ENCODE measurements around the gene RAB31. TPM values are rescaled to one million over a fixed set of nuclear protein-coding genes. Genes with fewer than 3 reads are reported as not detected.
A peak's percentile ranks its signal among the peaks of the same experiment; 100 is the strongest.

RAB31 gene
- total and polyA plus RNA-seq, 2 of the 13 experiments (the other 11 are each of a cell fraction or from before 2014, with no cell fraction given), result 1.1 to 1.7 TPM

DNA sequence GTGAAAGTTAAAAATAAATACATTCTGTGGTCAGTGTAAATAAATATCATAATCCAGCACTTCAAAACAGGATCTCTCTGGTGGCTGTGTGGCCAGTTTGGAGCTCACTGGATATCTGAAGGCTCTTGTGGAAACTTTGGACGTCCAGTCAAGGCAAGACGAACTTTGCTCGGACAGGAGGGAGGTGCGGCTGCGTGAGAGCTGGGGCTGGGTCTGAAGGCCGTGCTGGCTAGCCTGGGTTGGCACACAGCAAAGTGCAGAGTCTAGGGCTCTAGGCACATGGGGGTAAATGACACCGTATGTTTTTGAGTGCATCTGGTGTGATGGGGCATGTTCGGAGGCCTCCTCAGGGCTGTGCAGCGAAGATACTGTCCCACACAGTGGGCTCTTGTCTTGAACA lies 98.8 kb downstream of the RAB31 start (continued):
- TF ChIP-seq, protein P1, sequence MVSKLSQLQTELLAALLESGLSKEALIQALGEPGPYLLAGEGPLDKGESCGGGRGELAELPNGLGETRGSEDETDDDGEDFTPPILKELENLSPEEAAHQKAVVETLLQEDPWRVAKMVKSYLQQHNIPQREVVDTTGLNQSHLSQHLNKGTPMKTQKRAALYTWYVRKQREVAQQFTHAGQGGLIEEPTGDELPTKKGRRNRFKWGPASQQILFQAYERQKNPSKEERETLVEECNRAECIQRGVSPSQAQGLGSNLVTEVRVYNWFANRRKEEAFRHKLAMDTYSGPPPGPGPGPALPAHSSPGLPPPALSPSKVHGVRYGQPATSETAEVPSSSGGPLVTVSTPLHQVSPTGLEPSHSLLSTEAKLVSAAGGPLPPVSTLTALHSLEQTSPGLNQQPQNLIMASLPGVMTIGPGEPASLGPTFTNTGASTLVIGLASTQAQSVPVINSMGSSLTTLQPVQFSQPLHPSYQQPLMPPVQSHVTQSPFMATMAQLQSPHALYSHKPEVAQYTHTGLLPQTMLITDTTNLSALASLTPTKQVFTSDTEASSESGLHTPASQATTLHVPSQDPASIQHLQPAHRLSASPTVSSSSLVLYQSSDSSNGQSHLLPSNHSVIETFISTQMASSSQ (IDR thresholded peaks at IDR 0.05; ENCODE audit: low read depth), result no peak
- TF ChIP-seq, protein P1 (CRISPR knock-in tag; IDR thresholded peaks at IDR 0.05; ENCODE audit: borderline replicate concordance), result no peak; the same call in 1 of the 2 replicates
- TF ChIP-seq, protein P2, sequence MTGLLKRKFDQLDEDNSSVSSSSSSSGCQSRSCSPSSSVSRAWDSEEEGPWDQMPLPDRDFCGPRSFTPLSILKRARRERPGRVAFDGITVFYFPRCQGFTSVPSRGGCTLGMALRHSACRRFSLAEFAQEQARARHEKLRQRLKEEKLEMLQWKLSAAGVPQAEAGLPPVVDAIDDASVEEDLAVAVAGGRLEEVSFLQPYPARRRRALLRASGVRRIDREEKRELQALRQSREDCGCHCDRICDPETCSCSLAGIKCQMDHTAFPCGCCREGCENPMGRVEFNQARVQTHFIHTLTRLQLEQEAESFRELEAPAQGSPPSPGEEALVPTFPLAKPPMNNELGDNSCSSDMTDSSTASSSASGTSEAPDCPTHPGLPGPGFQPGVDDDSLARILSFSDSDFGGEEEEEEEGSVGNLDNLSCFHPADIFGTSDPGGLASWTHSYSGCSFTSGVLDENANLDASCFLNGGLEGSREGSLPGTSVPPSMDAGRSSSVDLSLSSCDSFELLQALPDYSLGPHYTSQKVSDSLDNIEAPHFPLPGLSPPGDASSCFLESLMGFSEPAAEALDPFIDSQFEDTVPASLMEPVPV (CRISPR knock-in tag; IDR thresholded peaks at IDR 0.05), result no peak
- TF ChIP-seq, protein P3, sequence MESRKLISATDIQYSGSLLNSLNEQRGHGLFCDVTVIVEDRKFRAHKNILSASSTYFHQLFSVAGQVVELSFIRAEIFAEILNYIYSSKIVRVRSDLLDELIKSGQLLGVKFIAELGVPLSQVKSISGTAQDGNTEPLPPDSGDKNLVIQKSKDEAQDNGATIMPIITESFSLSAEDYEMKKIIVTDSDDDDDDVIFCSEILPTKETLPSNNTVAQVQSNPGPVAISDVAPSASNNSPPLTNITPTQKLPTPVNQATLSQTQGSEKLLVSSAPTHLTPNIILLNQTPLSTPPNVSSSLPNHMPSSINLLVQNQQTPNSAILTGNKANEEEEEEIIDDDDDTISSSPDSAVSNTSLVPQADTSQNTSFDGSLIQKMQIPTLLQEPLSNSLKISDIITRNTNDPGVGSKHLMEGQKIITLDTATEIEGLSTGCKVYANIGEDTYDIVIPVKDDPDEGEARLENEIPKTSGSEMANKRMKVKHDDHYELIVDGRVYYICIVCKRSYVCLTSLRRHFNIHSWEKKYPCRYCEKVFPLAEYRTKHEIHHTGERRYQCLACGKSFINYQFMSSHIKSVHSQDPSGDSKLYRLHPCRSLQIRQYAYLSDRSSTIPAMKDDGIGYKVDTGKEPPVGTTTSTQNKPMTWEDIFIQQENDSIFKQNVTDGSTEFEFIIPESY (CRISPR knock-in tag; IDR thresholded peaks at IDR 0.05), result no peak
- TF ChIP-seq NR2F2 (IDR thresholded peaks at IDR 0.05; ENCODE audit: borderline replicate concordance, low read depth), result no peak
- 0 out of 2 replicates have a peak, but pooled peaks have one; percentile 24 for TF ChIP-seq MAZ (IDR thresholded peaks at IDR 0.05; ENCODE audit: borderline replicate concordance, low read depth, low read length)
- no peak for TF ChIP-seq MAZ (CRISPR knock-in tag; IDR thresholded peaks at IDR 0.05; ENCODE audit: low read depth)
- TF ChIP-seq NONO (IDR thresholded peaks at IDR 0.05), result no peak
- no peak for TF ChIP-seq NONO (CRISPR knock-in tag; conservative IDR thresholded peaks at IDR 0.05)
- TF ChIP-seq MED1 (CRISPR knock-in tag; IDR thresholded peaks at IDR 0.05), result peak; percentile 88
- no peak for TF ChIP-seq RAD51 (IDR thresholded peaks at IDR 0.05; ENCODE audit: borderline replicate concordance)
- no peak for TF ChIP-seq ZNF383 (CRISPR knock-in tag; IDR thresholded peaks at IDR 0.05; ENCODE audit: borderline replicate concordance)
- no peak for TF ChIP-seq ONECUT2 (CRISPR knock-in tag; IDR thresholded peaks at IDR 0.05)
- no peak for TF ChIP-seq CENPT (CRISPR knock-in tag; IDR thresholded peaks at IDR 0.05; ENCODE audit: low read depth)
- TF ChIP-seq, protein P4, sequence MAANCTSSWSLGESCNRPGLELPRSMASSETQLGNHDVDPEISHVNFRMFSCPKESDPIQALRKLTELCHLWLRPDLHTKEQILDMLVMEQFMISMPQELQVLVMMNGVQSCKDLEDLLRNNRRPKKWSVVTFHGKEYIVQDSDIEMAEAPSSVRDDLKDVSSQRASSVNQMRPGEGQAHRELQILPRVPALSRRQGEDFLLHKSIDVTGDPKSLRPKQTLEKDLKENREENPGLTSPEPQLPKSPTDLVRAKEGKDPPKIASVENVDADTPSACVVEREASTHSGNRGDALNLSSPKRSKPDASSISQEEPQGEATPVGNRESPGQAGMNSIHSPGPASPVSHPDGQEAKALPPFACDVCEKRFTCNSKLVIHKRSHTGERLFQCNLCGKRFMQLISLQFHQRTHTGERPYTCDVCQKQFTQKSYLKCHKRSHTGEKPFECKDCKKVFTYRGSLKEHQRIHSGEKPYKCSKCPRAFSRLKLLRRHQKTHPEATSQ (CRISPR knock-in tag; IDR thresholded peaks at IDR 0.05; ENCODE audit: borderline replicate concordance), result no peak
- no peak for TF ChIP-seq ZSCAN30 (CRISPR knock-in tag; IDR thresholded peaks at IDR 0.05)
- TF ChIP-seq, protein P5, sequence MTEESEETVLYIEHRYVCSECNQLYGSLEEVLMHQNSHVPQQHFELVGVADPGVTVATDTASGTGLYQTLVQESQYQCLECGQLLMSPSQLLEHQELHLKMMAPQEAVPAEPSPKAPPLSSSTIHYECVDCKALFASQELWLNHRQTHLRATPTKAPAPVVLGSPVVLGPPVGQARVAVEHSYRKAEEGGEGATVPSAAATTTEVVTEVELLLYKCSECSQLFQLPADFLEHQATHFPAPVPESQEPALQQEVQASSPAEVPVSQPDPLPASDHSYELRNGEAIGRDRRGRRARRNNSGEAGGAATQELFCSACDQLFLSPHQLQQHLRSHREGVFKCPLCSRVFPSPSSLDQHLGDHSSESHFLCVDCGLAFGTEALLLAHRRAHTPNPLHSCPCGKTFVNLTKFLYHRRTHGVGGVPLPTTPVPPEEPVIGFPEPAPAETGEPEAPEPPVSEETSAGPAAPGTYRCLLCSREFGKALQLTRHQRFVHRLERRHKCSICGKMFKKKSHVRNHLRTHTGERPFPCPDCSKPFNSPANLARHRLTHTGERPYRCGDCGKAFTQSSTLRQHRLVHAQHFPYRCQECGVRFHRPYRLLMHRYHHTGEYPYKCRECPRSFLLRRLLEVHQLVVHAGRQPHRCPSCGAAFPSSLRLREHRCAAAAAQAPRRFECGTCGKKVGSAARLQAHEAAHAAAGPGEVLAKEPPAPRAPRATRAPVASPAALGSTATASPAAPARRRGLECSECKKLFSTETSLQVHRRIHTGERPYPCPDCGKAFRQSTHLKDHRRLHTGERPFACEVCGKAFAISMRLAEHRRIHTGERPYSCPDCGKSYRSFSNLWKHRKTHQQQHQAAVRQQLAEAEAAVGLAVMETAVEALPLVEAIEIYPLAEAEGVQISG (CRISPR knock-in tag; IDR thresholded peaks at IDR 0.05), result peak; percentile 53
- no peak for TF ChIP-seq SRSF9 (IDR thresholded peaks at IDR 0.05; ENCODE audit: borderline replicate concordance, insufficient read depth, low read depth, low read length, poor library complexity, severe bottlenecking)
